H1 (cell line): ENCODE results near the gene MEF2A. TPM values are rescaled to one million over a fixed set of nuclear protein-coding genes. Genes with fewer than 3 reads are reported as not detected.

Source experiments
- CTCF ChIA-PET: fragments of 300-600 bp; sonication (Branson Sonifier 250); formaldehyde crosslinking; loops from one replicate; lab custom pipeline; 2021; ENCODE audit not compliant: partially characterized antibody; lab: Charles Lee
- POLR2A ChIA-PET: fragments of 300-600 bp; sonication (Branson Sonifier 250); formaldehyde crosslinking; loops from one replicate; lab custom pipeline; 2021; ENCODE audit warnings: inconsistent platforms; ENCODE audit not compliant: partially characterized antibody; lab: Charles Lee
- DNase-seq, 2 experiments: peaks; one replicate each; pipeline versions ENCODE4 v3.0.0 to v3.0.0-alpha.2; 2010 to 2022; ENCODE audit warnings: low spot score in 2 of 2, low read depth in 1 of 2, mixed read lengths in 1 of 2
- FAIRE-seq: peaks from 2 replicates; lab custom pipeline; 2011; peaks lifted over from hg19 to GRCh38; lab: Jason Lieb, UNC
- H2AFZ ChIP-seq: 2 replicates; pipeline ENCODE4 v1.8.1; 2012; ENCODE audit warnings: low read length, inconsistent platforms
- H2AK5ac ChIP-seq: 2 replicates; pipeline ENCODE4 v1.6.1; 2013; ENCODE audit warnings: low read depth, low read length
- H2BK120ac ChIP-seq: replicated peaks from 2 replicates; pipeline ENCODE3; 2013; ENCODE audit warnings: low read depth, low read length, inconsistent platforms
- H2BK12ac ChIP-seq: 2 replicates; pipeline ENCODE4 v1.6.1; 2013; ENCODE audit warnings: low read depth, low read length
- H2BK15ac ChIP-seq: 2 replicates; pipeline ENCODE4 v1.6.1; 2013; ENCODE audit warnings: low read length
- H2BK20ac ChIP-seq: 2 replicates; pipeline ENCODE4 v1.6.1; 2013; ENCODE audit warnings: low read length
- H2BK5ac ChIP-seq: 2 replicates; pipeline ENCODE4 v1.6.1; 2013; ENCODE audit warnings: low read depth, low read length
- H3K14ac ChIP-seq: 2 replicates; pipeline ENCODE4 v1.6.1; 2013; ENCODE audit warnings: inconsistent platforms; ENCODE audit not compliant: insufficient read length
- H3K18ac ChIP-seq: 2 replicates; pipeline ENCODE4 v1.6.1; 2013; ENCODE audit warnings: low read length; ENCODE audit errors: extremely low read depth
- H3K23ac ChIP-seq: 2 replicates; pipeline ENCODE4 v1.6.1; 2013; ENCODE audit warnings: inconsistent platforms; ENCODE audit not compliant: insufficient read length
- H3K23me2 ChIP-seq: 2 replicates; pipeline ENCODE4 v1.6.1; 2013; ENCODE audit warnings: low read depth, low read length
- H3K27ac ChIP-seq: 2 replicates; pipeline ENCODE4 v1.6.1; 2011; ENCODE audit warnings: low read depth, low read length, inconsistent platforms
- H3K27me3 ChIP-seq, 4 experiments: replicated peaks in 1 of 4; 1 replicate in 1 of 4; 2 replicates in 3 of 4; pipeline versions ENCODE4 v1.6.1 to v1.8.1; 2011 to 2013; ENCODE audit warnings: low read length in 3 of 4, mild to moderate bottlenecking in 3 of 4, inconsistent platforms in 2 of 4, mixed read lengths in 2 of 4, moderate library complexity in 1 of 4; ENCODE audit not compliant: control insufficient read depth in 3 of 4, insufficient read depth in 3 of 4; ENCODE audit errors: extremely low read depth in 1 of 4
- H3K36me3 ChIP-seq, 4 experiments: 2 replicates each; pipeline versions ENCODE4 v1.6.1 to v1.8.1; 2011 to 2013; ENCODE audit warnings: mild to moderate bottlenecking in 4 of 4, low read length in 3 of 4, moderate library complexity in 2 of 4, control low read depth in 1 of 4, inconsistent platforms in 1 of 4; ENCODE audit not compliant: insufficient read depth in 4 of 4, control insufficient read depth in 2 of 4
- H3K4ac ChIP-seq: replicated peaks from 2 replicates; pipeline ENCODE3; 2013; ENCODE audit warnings: low read length, low read depth, mixed read lengths, inconsistent platforms; ENCODE audit not compliant: insufficient read length
- H3K4me1 ChIP-seq, 4 experiments: replicated peaks in 1 of 4; 1 replicate in 1 of 4; 2 replicates in 3 of 4; pipeline versions ENCODE4 v1.6.1 to v1.8.1; 2011 to 2013; ENCODE audit warnings: low read length in 3 of 4, inconsistent platforms in 2 of 4, mixed read lengths in 1 of 4; ENCODE audit not compliant: insufficient read depth in 4 of 4, control insufficient read depth in 3 of 4
- H3K4me2 ChIP-seq, 2 experiments: 2 replicates each; pipeline versions ENCODE4 v1.6.1 to v1.8.1; 2011 to 2013; ENCODE audit warnings: low read depth in 2 of 2, low read length in 2 of 2, control low read depth in 1 of 2, inconsistent platforms in 1 of 2, mild to moderate bottlenecking in 1 of 2; ENCODE audit not compliant: insufficient read depth in 1 of 2
- H3K4me3 ChIP-seq, 4 experiments: fragments of 200-600, 300-600 bp in 1 of 4; sonication (generic), shearing (Covaris generic), sonication (Bioruptor Twin) in 1 of 4; 2 replicates each; pipeline versions ENCODE4 v1.5.1 to v1.8.1; 2011 to 2016; ENCODE audit warnings: low read length in 4 of 4, low read depth in 3 of 4, control low read depth in 2 of 4, inconsistent platforms in 2 of 4, mild to moderate bottlenecking in 2 of 4, mixed read lengths in 1 of 4, moderate library complexity in 1 of 4; ENCODE audit not compliant: insufficient read depth in 2 of 4; ENCODE audit errors: extremely low read depth in 1 of 4
- H3K56ac ChIP-seq: replicated peaks from 2 replicates; pipeline ENCODE3; 2013; ENCODE audit warnings: low read depth, mild to moderate bottlenecking, mixed read lengths, low read length, inconsistent platforms; ENCODE audit not compliant: insufficient read length
- H3K79me1 ChIP-seq: 2 replicates; pipeline ENCODE4 v1.6.1; 2013; ENCODE audit warnings: low read depth, low read length, control low read depth
- H3K79me2 ChIP-seq, 2 experiments: 2 replicates each; pipeline versions ENCODE4 v1.6.1 to v1.8.1; 2012 to 2013; ENCODE audit warnings: low read length in 2 of 2, mild to moderate bottlenecking in 2 of 2, inconsistent platforms in 1 of 2; ENCODE audit not compliant: insufficient read depth in 2 of 2, control insufficient read depth in 1 of 2
- H3K9ac ChIP-seq, 4 experiments: replicated peaks in 1 of 4; 1 replicate in 1 of 4; 2 replicates in 3 of 4; pipeline versions ENCODE4 v1.6.1 to v1.8.1; 2011 to 2013; ENCODE audit warnings: low read depth in 3 of 4, low read length in 3 of 4, control low read depth in 2 of 4, mild to moderate bottlenecking in 2 of 4, moderate library complexity in 2 of 4, inconsistent platforms in 1 of 4; ENCODE audit errors: extremely low read depth in 1 of 4
- H3K9me3 ChIP-seq, 2 experiments: 2 replicates each; pipeline versions ENCODE4 v1.6.1 to v1.8.1; 2012 to 2013; ENCODE audit warnings: mild to moderate bottlenecking in 2 of 2, moderate library complexity in 2 of 2, control low read depth in 1 of 2, inconsistent platforms in 1 of 2, low read depth in 1 of 2, low read length in 1 of 2, mixed read lengths in 1 of 2; ENCODE audit not compliant: insufficient read depth in 2 of 2
- H4K20me1 ChIP-seq, 2 experiments: replicated peaks in 1 of 2; 2 replicates each; pipeline versions ENCODE3 to v1.8.1; 2011 to 2013; ENCODE audit warnings: inconsistent platforms in 2 of 2, low read length in 2 of 2, mild to moderate bottlenecking in 1 of 2; ENCODE audit not compliant: insufficient read depth in 2 of 2, control insufficient read depth in 1 of 2
- H4K5ac ChIP-seq: 2 replicates; pipeline ENCODE4 v1.6.1; 2013; ENCODE audit warnings: low read length, low read depth, mixed read lengths, inconsistent platforms; ENCODE audit not compliant: insufficient read length
- H4K8ac ChIP-seq: 2 replicates; pipeline ENCODE4 v1.8.0; 2013; ENCODE audit warnings: mild to moderate bottlenecking, moderate library complexity, low read length, inconsistent platforms; ENCODE audit not compliant: insufficient read depth; ENCODE audit errors: extremely low read depth
- H4K91ac ChIP-seq: replicated peaks from 2 replicates; pipeline ENCODE3; 2013; ENCODE audit warnings: low read length, mixed read lengths, inconsistent platforms; ENCODE audit not compliant: insufficient read length
- E2F6 ChIP-seq: IDR thresholded peaks from 2 replicates; pipeline ENCODE4 v1.6.1; 2012; ENCODE audit warnings: inconsistent platforms
- GTF2F1 ChIP-seq: IDR thresholded peaks from 2 replicates; pipeline ENCODE4 v1.6.1; 2012; ENCODE audit warnings: low read depth, low read length, improper control_type of control experiment, borderline replicate concordance
- RBBP5 ChIP-seq: IDR thresholded peaks from 2 replicates; pipeline ENCODE4 v1.7.1; 2012; ENCODE audit warnings: low read depth, mild to moderate bottlenecking, inconsistent platforms, low read length, moderate library complexity, borderline replicate concordance
- SIN3A ChIP-seq, 2 experiments: IDR thresholded peaks in 1 of 2; conservative IDR thresholded peaks in 1 of 2; 2 replicates each; pipeline ENCODE4 v1.6.1; 2011 to 2012; ENCODE audit warnings: low read length in 2 of 2, improper control_type of control experiment in 1 of 2, low read depth in 1 of 2, mild to moderate bottlenecking in 1 of 2
- SP2 ChIP-seq: IDR thresholded peaks from 2 replicates; pipeline ENCODE4 v1.6.1; 2012; ENCODE audit warnings: mild to moderate bottlenecking, low read length, inconsistent platforms
- WGBS, 2 experiments: shearing (Covaris generic) in 1 of 2; methylation state at CpG; one replicate each; pipeline versions ENCODE4 v1.1.6 to v1.1.7; 2013 to 2015; ENCODE audit warnings: low lambda C conversion rate in 2 of 2, mixed read lengths in 2 of 2, inconsistent platforms in 1 of 2, low coverage in 1 of 2, missing lambda C conversion rate in 1 of 2; ENCODE audit not compliant: insufficient replicate concordance in 2 of 2, insufficient coverage in 1 of 2, insufficient read length in 1 of 2; ENCODE audit errors: extremely low coverage in 1 of 2, missing lambda C conversion rate in 1 of 2; 5-methylcytosine and 5-hydroxymethylcytosine counted together
- polyA plus RNA-seq, 7 experiments: library from polyadenylated mRNA; depleted of rRNA in 3 of 7; stranded (reverse) in 5 of 7; unstranded in 2 of 7; fragments of >200 nt in 5 of 7; fragments of 200-250 nt in 2 of 7; gene quantifications; 1 replicate in 5 of 7; 2 replicates in 1 of 7; 4 replicates in 1 of 7; pipeline versions ENCODE4 v1.2.1 to v1.2.3, GENCODE V29; 2011 to 2013; ENCODE audit warnings: missing spikeins in 2 of 7, mixed read lengths in 2 of 7
- total RNA-seq: library from RNA; stranded (reverse); fragmentation: NEBNext Ultra II Directional; extraction: Animal tissue kit (Norgen Biotek cat#: 25700); gene quantifications from 2 replicates; pipeline ENCODE4 v1.2.1, GENCODE V29; 2021

Gene MEF2A
- total and polyA plus RNA-seq, 2 of the 8 experiments (the other 6 are each of a cell fraction or from before 2014, with no cell fraction given), result 15.6 to 22.5 TPM

- no peaks in the 10 kb centered on the region for H3K9me3 ChIP-seq
- peaks cover 0 to 3% of the 10 kb centered on the region in 2 experiments for H4K20me1 ChIP-seq
Measured at GRCh38 chr15:99732124-99732750, 166.5 kb downstream of the MEF2A start.

More at GRCh38 chr15:99732124-99732750, 166.5 kb downstream of the MEF2A start:
- H3K14ac ChIP-seq, result no peak overlapping the region
- no peak for DNase-seq
- TF ChIP-seq RBBP5, result no peak
- TF ChIP-seq SP2, result no peak
- TF ChIP-seq GTF2F1, result no peak
- TF ChIP-seq E2F6, result no peak
- 0 out of 4 replicates have a peak, but pooled peaks of 1 of the 2 experiments have one; percentile 69 for TF ChIP-seq SIN3A (conservative IDR thresholded peaks at IDR 0.05 in 1 of 2, IDR thresholded peaks at IDR 0.05 in 1 of 2; ENCODE audit: low read depth in 1 of 2, low read length in 2 of 2)
- TF ChIP-seq, all 59 proteins: peak for 1
- Histone ChIP-seq H3K36me3 (peaks cover 0 to 6% (median 4%) of the 10 kb centered on the region in 4 experiments; a peak in 4 of 8 replicates), H3K56ac (no peak overlapping the region), H3K79me2 (no peaks in the 10 kb centered on the region), H3K18ac (no peak overlapping the region), H4K5ac (no peak overlapping the region), H3K23me2 (peaks cover 8% of the 10 kb centered on the region; the same call in 1 of the 2 replicates), H2BK20ac (no peak overlapping the region), H3K27me3 (peaks cover 0 to 10% (median 3%) of the 10 kb centered on the region in 4 experiments; a peak in 4 of 7 replicates), H3K9ac (no peak overlapping the region), H2BK120ac (no peak overlapping the region), H2AK5ac (no peak overlapping the region), H2BK12ac (no peak overlapping the region), H3K79me1 (0 out of 2 replicates have a peak, but pooled peaks cover 2% of the 10 kb centered on the region), H2BK5ac (no peak overlapping the region), H3K4ac (no peak overlapping the region), H3K4me2 (peak overlapping the region; percentile 79 to 87), H4K91ac (no peak overlapping the region), H2BK15ac (no peak overlapping the region), H4K8ac (no peak overlapping the region), H3K23ac (no peak overlapping the region), H3K4me3 (peak overlapping the region; percentile 70 to 88 (median 75)), H3K4me1 (peaks cover 2 to 23% (median 6%) of the 10 kb centered on the region in 4 experiments; a peak in 5 of 7 replicates), H3K27ac (no peak overlapping the region), H2AFZ (no peak overlapping the region)
- ChIA-PET POLR2A (interaction anchor here (0.9 to 2.5 kb wide), 5 partner anchors 9 to 451 kb away, joined by 3 to 11 read pairs (median 4); no protein-coding TSS in a partner anchor), CTCF (interaction anchor here (0.6 to 12.7 kb wide), 11 partner anchors 8 to 464 kb away, joined by 3 to 92 read pairs (median 5); no protein-coding TSS in a partner anchor)
- 24% methylated on average over 18 of the region's 18 CpGs; no CpG with 5 or more reads in 1 of the 2 experiments for WGBS, 2 experiments
- no peak for FAIRE-seq
